ENCODE results near the gene SCNN1A. TPM values are rescaled to one million over a fixed set of nuclear protein-coding genes. Genes with fewer than 3 reads are reported as not detected.

SCNN1A gene
- total RNA-seq, 1 experiment from 2014 or later = 17.1 TPM

GRCh38 chr12:6376079-6376869 is 911 bp upstream of the SCNN1A start:
- H3K27ac ChIP-seq (ENCODE audit: low read length) = peak overlapping the region; percentile 95
- CTCF ChIA-PET = no interaction called here
- H3K4me1 ChIP-seq (ENCODE audit: control insufficient read depth, insufficient read depth, low read length) = peaks cover 63% of the 10 kb centered on the region
- no peaks in the 10 kb centered on the region for H3K36me3 ChIP-seq (ENCODE audit: control insufficient read depth, insufficient read depth, low read length)
- in situ Hi-C loops (cut with HindIII; ENCODE audit: low pct_unique_long_range_greater_than_20kb, low sequenced_read_pairs) = no loop called here
- intact Hi-C loops (cut with micrococcal nuclease; ENCODE audit: unreplicated experiment) = no loop called here
- no peaks in the 10 kb centered on the region for H3K9me3 ChIP-seq (ENCODE audit: control insufficient read depth, insufficient read depth, low read depth, low read length)
- no peaks in the 10 kb centered on the region for H3K27me3 ChIP-seq (ENCODE audit: control insufficient read depth, insufficient read depth, low read length)
- BruUV-seq (replicated peaks) = no TSS peak
- no peak for TF ChIP-seq REST (IDR thresholded peaks at IDR 0.05; ENCODE audit: insufficient read depth in 1 of 2, low read depth in 2 of 2, low read length in 1 of 2)
- TF ChIP-seq CTCF (IDR thresholded peaks at IDR 0.05) = no peak; the same call in 1 of the 2 replicates
- no peak for TF ChIP-seq SIN3A (IDR thresholded peaks at IDR 0.05; ENCODE audit: borderline replicate concordance, insufficient read depth, low read depth, low read length)
- TF ChIP-seq TCF7L2 (IDR thresholded peaks at IDR 0.05; ENCODE audit: low read depth, low read length) = no peak
- TF ChIP-seq POLR2AphosphoS5 (IDR thresholded peaks at IDR 0.05; ENCODE audit: low read depth, low read length) = no peak
- POLR2A ChIA-PET = no interaction called here
- no peak for DNase-seq (ENCODE audit: low read depth, low spot score)
- no peak overlapping the region for H3K4me3 ChIP-seq (ENCODE audit: low read depth in 2 of 2, low read length in 2 of 2)
- peak; percentile 65 for ATAC-seq

GRCh38 chr12:6374786-6375160 is 590 bp downstream of the SCNN1A start:
- BruUV-seq (replicated peaks) = no TSS peak
- H3K27ac ChIP-seq (ENCODE audit: low read length) = peak overlapping the region; percentile 95
- CTCF ChIA-PET = interaction anchor here (1.0 kb wide), 1 partner anchor 48 kb away, joined by 4 read pairs; no protein-coding TSS in a partner anchor

More at GRCh38 chr12:6374786-6375160, 590 bp downstream of the SCNN1A start:
- POLR2A ChIA-PET = interaction anchor here (0.9 kb wide), 1 partner anchor 38 kb away, joined by 4 read pairs; no protein-coding TSS in a partner anchor
- intact Hi-C loops (cut with micrococcal nuclease; ENCODE audit: unreplicated experiment) = loop anchor here (5.0 kb wide), 1 partner anchor 37 kb away; no protein-coding TSS in a partner anchor
- in situ Hi-C loops (cut with HindIII; ENCODE audit: low pct_unique_long_range_greater_than_20kb, low sequenced_read_pairs) = no loop called here
- Histone ChIP-seq H3K4me1 (ENCODE audit: control insufficient read depth, insufficient read depth, low read length) (peaks cover 75% of the 10 kb centered on the region), H3K9me3 (ENCODE audit: control insufficient read depth, insufficient read depth, low read depth, low read length) (no peaks in the 10 kb centered on the region), H3K27me3 (ENCODE audit: control insufficient read depth, insufficient read depth, low read length) (no peaks in the 10 kb centered on the region), H3K4me3 (ENCODE audit: low read depth in 2 of 2, low read length in 2 of 2) (peak overlapping the region; percentile 2 to 18; a peak in 3 of 4 replicates), H3K36me3 (ENCODE audit: control insufficient read depth, insufficient read depth, low read length) (no peaks in the 10 kb centered on the region)
- no peak for ATAC-seq
- no peak for TF ChIP-seq POLR2AphosphoS5 (IDR thresholded peaks at IDR 0.05; ENCODE audit: low read depth, low read length)
- no peak for TF ChIP-seq TCF7L2 (IDR thresholded peaks at IDR 0.05; ENCODE audit: low read depth, low read length)
- no peak for TF ChIP-seq CTCF (IDR thresholded peaks at IDR 0.05)
- no peak for TF ChIP-seq SIN3A (IDR thresholded peaks at IDR 0.05; ENCODE audit: borderline replicate concordance, insufficient read depth, low read depth, low read length)
- TF ChIP-seq REST (IDR thresholded peaks at IDR 0.05; ENCODE audit: insufficient read depth in 1 of 2, low read depth in 2 of 2, low read length in 1 of 2) = no peak
- DNase-seq (ENCODE audit: low read depth, low spot score) = no peak
